GM12875 (cell line): Measurements from ENCODE around the gene SAMD1.
A peak's percentile ranks its signal among the peaks of the same experiment; 100 is the strongest.

ENCODE experiments used
- H3K4me3 ChIP-seq: one replicate; pipeline ENCODE4 v1.5.1; 2011; ENCODE audit warnings: low read depth, low read length, control low read depth
- TF ChIP-seq, protein P1 (sequence below): IDR thresholded peaks from 2 replicates; pipeline ENCODE4 v1.5.1; 2011; ENCODE audit warnings: low read depth, mild to moderate bottlenecking, control low read depth, inconsistent platforms, low read length, moderate library complexity, borderline replicate concordance; ENCODE audit not compliant: insufficient read depth

Gene SAMD1

GRCh38 chr19:14114439-14114838 is 23.9 kb upstream of the SAMD1 start:
- TF ChIP-seq, protein P1, sequence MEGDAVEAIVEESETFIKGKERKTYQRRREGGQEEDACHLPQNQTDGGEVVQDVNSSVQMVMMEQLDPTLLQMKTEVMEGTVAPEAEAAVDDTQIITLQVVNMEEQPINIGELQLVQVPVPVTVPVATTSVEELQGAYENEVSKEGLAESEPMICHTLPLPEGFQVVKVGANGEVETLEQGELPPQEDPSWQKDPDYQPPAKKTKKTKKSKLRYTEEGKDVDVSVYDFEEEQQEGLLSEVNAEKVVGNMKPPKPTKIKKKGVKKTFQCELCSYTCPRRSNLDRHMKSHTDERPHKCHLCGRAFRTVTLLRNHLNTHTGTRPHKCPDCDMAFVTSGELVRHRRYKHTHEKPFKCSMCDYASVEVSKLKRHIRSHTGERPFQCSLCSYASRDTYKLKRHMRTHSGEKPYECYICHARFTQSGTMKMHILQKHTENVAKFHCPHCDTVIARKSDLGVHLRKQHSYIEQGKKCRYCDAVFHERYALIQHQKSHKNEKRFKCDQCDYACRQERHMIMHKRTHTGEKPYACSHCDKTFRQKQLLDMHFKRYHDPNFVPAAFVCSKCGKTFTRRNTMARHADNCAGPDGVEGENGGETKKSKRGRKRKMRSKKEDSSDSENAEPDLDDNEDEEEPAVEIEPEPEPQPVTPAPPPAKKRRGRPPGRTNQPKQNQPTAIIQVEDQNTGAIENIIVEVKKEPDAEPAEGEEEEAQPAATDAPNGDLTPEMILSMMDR, result no peak

DNA sequence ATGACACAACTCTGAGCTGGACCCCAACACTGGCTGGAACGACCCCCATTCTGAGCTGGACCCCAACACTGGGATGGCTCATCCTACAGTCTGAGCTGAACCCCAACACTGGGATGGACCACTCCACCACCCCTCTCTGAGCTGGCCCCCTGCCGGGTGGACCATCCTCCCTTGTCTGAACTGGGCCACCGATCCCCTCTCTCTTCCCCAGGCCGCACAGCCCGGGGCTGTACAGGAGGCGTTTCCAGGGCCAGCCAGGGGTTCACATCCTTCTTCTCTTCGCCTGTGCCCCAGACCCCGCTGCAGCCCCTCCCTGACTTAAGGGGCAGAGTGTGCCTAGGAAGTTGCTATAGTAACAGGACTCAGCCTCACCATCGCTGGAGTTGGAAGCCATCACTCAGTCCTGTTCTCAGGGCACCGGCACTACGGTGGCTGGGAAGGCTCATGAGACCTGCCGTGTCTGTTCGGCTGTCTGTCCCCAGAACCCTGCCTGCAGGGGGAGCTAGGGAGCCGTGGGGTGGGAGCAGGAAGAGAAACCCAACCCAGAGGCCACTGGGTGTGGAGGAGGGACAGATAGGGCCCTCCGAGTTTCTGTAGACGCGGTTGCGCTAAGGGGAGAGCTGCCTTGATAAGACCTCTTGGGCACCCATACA is 23.3 kb upstream of the SAMD1 start:
- H3K4me3 ChIP-seq, result no peak overlapping the region
- TF ChIP-seq, protein P1, result peak; percentile 45; the same call in 1 of the 2 replicates

More at GRCh38 chr19:14114439-14114838, 23.9 kb upstream of the SAMD1 start:
- no peak overlapping the region for H3K4me3 ChIP-seq

GRCh38 chr19:14112809-14113385 is 22.3 kb upstream of the SAMD1 start:
- H3K4me3 ChIP-seq, result no peak overlapping the region

GRCh38 chr19:14112051-14112808 is 21.7 kb upstream of the SAMD1 start:
- TF ChIP-seq, protein P1, result no peak
- H3K4me3 ChIP-seq, result no peak overlapping the region

More at GRCh38 chr19:14112809-14113385, 22.3 kb upstream of the SAMD1 start:
- TF ChIP-seq, protein P1, result no peak

GRCh38 chr19:14111486-14111885 is 20.9 kb upstream of the SAMD1 start:
- TF ChIP-seq, protein P1, result no peak
- H3K4me3 ChIP-seq, result no peak overlapping the region

DNA sequence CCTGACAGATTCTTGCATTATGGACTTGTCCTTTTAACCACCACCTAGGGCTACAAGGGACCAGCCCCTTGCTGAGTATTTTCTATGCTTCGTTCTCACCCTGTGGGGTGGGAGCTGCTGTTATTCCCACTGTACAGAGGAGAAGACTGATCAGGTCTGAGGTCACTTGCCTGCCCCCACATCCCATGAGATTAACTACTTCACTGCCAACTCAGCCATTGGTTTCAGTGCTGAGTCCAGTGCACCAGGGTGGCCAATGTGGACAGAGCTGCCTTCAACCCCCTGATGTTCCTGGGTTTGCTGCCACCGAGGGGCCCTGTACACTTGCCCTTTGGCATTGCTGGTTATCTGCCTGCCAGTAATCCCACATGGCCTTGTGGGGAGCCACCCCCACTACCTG is 20.1 kb upstream of the SAMD1 start:
- H3K4me3 ChIP-seq, result no peak overlapping the region
- TF ChIP-seq, protein P1, result no peak
